Measurements from ENCODE around the gene ALOX15.
"Not testable (repeated sequence)": the region's sequence is repeated elsewhere in the genome, so short reads cannot be mapped to it uniquely, and the experiment has no call there.

The ALOX15 gene, protein sequence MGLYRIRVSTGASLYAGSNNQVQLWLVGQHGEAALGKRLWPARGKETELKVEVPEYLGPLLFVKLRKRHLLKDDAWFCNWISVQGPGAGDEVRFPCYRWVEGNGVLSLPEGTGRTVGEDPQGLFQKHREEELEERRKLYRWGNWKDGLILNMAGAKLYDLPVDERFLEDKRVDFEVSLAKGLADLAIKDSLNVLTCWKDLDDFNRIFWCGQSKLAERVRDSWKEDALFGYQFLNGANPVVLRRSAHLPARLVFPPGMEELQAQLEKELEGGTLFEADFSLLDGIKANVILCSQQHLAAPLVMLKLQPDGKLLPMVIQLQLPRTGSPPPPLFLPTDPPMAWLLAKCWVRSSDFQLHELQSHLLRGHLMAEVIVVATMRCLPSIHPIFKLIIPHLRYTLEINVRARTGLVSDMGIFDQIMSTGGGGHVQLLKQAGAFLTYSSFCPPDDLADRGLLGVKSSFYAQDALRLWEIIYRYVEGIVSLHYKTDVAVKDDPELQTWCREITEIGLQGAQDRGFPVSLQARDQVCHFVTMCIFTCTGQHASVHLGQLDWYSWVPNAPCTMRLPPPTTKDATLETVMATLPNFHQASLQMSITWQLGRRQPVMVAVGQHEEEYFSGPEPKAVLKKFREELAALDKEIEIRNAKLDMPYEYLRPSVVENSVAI

DNA sequence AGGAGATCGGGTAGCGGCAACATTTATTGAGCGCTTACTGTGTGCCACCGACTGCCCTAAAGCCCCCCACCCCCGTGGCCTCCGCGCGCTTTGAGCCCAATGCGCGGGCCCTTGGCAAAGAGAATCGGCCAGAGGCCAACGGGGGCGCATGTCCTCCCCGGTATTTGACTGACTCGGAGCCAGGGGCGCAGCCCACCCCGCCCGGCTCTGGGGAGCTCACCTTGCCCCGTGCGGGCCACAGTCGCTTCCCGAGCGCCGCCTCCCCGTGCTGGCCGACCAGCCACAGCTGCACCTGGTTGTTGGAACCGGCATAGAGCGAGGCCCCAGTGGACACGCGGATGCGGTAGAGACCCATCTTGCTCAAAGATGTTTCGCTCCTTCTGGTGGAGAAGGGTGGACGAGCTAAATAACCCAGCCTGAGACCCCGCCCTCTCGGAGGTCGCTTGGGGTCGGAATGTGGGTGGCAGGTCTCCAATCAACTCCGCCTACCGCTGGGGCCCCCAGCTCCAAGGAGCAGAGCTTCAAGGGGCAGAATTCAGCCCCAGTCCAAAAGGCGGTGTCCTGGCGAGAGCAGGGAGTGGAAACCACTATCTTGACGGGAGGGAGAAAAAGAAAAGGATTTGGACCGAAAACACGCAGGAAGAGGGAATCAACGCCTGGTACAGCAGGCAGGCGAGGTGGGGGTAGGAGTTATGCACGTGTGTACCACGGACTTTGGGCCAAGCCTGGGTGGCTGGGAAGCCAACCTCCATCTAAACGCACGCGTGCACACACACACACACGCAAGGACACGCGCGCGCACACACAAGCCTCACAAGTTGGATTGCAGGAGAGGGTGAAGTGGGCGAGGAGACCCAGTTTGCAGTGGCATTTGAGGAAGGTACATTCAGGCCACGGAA, at the start of gene ALOX15:
ALOX15 (minus strand) TSS at position 382 of the 899 bp plus-strand sequence; CDS start at position 355, 27 bp downstream.
- DNase-seq (ENCODE audit: low spot score), result no peak

DNA sequence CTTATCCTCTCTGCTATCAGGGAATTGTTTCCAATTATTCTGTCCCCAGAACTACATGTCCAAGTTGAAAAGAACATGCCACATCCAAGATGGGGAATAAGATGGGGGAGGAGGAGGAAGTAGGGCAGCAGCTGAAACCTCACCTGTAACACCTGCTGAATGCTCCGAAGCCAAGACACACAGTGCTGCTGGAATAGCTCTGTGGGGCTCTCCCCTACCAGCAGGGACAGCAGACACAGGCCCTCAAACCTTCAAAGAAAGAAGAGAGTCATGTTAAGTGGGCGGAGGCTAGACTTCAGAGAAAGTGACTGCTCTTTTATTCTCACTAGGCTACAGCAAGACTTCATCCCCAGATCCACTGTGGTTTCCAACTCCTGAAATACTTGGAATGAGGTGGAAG, 49.3 kb upstream of the ALOX15 start:
- no peak for DNase-seq (ENCODE audit: low spot score)

DNA sequence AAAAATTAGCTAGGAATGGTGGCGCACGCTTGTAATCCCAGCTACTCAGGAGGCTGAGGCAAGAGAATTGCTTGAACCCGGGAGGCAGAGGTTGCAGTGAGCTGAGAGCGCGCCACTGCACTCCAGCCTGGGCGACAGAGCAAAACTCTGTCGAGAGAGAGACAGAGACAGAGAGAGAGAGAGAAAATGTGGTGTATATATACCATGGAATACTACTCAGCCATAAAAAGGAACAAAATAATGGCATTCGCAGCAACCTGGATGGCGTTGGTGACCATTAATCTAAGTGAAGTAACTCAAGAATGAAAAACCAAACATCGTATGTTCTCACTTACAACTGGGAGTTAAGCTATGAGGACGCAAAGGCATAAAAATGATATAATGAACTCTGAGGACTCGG, 48.4 kb upstream of the ALOX15 start:
- DNase-seq (ENCODE audit: low spot score), result not testable (repeated sequence)

DNA sequence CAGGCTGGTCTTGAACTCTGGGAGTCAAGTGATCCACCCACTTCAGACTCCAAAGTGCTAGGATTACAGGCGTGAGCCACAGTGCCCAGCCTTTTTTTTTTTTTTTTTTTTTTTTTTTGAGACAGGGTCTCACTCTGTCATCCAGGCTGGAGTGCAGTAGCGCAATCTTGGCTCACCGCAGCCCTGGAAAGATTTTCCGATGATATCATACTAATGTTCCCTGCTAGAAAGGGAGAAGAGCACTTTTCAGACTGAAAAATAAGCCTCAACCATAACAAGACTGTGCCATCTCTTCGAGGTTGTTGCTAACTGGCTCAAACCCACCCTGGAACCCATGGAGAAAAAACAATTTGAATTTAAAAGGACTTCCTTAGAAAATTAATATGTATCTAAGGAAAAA, 42.3 kb upstream of the ALOX15 start:
- not testable (repeated sequence) for DNase-seq (ENCODE audit: low spot score)

DNA sequence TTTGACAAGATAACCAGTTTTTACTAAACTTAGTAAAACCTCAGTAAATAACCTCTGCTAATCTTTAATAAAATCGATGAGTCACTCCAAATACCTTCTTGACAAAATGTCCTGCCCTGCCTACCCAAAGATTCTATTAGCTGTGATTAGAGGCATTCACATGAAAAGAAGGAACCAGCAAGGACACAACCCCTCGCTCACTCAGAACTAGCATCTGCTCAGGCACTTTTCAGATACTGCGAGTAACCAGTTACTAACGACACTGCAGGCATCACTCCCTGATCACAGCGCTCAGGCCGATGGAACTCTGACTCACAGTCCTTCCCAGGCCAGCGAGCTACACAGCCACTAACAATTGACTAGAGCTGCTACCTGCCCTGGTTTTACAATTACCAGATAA, 38.2 kb upstream of the ALOX15 start:
- peak; percentile 94 for DNase-seq (ENCODE audit: low spot score)

DNA sequence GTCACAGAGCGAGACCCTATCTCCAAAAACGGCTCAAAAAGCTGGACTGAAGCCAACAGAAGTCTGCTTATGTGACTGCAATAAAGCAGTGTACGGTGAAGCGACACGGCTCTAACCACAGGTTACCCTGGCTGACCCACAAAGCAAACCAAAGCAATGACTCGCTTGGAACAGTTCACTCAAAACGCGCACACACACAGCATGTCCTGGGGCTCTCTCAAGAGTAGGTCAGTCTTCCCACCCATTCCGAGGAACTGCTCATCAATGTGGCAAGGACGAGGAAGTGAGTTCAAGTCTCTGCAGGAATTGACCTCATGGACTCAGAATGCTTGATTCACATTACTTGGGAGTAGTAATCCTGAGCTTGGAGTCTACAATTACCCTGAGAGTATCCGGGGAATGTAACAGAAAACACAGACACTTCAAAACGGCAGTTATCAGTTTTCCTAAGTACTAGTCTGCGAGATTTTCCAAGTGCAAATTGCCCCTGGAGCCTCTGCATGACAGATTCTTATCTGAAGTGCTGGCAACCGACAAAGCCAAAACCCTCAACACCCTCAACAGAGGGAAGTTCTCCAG, 37.1 kb upstream of the ALOX15 start:
- DNase-seq (ENCODE audit: low spot score), result peak; percentile 99

DNA sequence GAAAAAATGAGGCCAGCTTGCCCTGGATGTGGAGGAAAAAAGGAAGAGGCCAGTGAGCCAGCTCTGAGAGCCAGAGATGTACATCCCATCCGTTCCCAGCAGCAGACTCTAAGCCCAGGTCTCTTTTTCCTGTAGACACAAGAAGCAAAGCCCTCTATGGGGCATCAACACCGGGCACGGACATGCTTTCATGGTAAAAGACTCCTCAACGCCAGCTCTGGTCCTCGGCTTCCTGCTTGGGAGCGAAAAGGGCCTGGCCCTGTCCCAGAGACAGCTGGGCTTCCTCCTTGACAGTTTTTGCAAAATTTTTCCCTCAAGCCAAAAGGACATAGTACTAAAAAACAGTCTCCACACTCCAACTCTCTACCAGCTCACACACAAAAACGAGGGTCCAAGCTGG, 35.3 kb upstream of the ALOX15 start:
- no peak for DNase-seq (ENCODE audit: low spot score)

DNA sequence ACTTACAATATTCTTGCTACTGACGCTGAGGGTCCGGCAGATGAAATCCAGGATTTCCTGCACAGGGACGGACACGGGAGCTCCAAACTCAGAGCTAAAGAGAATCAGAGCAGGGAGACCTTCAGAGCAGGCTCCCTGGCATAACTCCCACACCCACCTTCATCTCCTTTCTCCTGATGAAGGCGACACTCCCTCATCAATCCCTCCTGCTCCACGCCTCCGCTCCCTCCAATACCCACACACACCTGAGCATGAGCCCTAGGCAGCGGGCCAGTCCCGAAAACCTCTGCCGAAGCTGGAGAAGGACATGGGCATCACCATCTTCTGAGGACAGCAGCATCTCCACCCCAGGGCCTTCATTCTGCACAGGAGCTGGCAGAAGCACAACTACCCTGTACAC, 34.3 kb upstream of the ALOX15 start:
- no peak for DNase-seq (ENCODE audit: low spot score)

DNA sequence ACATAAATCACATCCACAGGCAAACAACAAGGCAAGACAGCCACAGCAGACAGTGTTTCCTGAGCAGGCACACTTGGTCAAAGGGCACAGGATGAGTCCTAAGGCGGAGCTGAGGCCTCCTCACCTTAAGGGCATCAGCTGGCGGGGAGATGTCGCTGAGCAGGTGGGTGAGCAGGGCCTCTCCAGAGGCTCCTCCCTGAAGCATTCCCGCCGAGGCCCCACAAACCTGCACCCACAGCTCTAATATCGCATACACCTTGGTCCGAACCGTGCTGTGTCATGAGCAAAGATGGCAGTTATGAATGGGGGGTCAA, 33.2 kb upstream of the ALOX15 start:
- DNase-seq (ENCODE audit: low spot score), result no peak

DNA sequence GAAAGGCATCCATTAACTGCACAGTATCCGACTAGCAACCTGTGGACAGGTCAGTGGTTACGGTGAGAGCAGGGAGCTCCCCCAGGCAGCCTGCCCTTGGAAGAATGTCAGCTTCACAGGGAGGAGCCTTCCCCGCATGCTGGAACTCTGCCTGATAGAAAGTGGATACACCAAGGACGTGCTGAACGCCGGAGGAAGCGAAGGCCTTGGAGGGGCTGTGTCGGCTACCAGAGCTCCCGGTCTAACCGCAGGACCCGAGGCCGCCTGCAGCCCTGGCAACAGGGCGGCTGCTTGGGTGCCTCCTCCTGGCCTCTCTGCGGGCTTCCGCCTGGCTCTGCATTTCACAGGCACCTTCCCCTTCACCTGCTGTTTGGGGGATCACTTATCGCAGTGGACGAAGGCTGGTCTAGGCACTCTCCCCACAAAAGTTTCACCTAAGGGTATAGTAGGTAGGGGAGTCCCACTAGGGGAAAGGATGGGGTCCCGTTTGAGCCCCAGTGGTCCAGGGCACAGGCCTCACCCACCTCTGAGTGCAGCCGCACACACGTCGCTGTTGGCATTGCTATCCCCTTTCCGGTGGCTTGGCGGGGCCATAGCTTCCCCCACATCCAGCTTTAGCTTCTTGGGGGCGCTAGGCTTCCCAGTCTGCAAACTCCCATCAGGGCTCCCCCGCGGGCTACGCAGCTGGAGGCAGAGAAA, 32.7 kb upstream of the ALOX15 start:
- no peak for DNase-seq (ENCODE audit: low spot score)

DNA sequence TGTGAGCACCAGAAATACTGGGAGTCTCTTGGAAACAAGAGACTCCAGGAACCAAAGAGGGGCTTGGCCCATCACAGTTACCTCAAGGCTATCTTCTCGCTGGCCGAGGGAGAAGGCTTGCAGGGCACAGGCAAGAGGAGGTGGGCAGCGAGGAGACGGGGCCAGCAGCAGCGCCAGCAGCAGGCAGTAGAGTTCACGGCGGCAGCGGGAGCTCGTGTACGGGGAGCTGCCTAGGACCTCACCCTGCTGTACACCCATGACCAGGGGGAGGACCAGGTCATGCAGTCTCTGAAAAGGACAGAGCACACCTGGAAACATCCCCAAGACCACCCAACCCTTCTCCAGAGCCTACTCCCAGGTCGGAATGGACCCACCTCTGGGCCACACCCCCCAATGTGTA, 31.7 kb upstream of the ALOX15 start:
- DNase-seq (ENCODE audit: low spot score), result no peak

DNA sequence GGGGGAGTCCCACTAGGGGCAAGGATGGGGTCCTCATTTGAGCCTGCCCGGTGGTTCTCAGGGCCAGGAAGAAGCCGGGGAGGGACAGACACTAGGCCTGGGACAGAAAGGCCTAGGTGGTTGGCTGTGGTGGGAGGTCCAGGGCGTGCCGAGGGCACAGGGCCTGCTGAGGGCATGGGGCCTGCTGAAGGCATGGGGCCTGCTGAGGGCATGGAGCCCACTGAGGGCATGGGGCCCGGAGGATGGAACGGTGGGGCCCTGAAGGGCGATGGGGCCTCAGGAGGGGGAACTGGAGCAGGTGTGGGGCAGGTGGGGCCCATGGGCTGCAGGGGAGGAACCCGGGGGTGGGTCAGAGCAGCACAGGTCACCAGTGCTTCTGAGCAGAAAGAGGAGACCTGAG, 31.3 kb upstream of the ALOX15 start:
- no peak for DNase-seq (ENCODE audit: low spot score)

DNA sequence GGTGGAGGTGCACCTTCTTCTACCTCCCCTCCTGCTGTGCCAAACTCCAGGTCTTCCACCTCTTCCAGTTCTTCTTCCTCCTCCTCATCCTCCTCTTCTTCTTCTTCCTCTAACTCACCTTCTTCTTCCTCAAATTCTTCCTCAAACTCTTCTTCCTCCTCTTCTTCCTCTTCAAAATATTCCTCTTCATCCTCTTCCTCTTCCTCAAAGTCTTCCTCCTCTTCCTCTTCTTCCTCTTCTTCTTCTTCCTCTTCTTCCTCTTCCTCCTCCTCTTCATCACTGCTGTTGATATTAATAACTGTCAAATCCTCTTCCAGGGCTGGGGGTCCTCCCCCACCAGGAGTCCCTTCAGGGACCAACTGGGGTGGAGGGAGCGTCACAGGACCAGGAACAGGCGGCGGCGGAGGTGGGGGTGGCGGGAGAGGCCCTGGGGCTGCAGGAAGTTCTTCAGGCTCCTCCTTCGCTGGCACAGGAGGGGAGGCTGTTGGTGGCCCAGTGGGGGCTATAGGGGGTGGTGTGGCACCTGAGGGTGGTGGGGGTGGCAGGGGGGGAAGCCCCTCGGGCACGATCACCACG, 30.7 kb upstream of the ALOX15 start:
- no peak for DNase-seq (ENCODE audit: low spot score)

DNA sequence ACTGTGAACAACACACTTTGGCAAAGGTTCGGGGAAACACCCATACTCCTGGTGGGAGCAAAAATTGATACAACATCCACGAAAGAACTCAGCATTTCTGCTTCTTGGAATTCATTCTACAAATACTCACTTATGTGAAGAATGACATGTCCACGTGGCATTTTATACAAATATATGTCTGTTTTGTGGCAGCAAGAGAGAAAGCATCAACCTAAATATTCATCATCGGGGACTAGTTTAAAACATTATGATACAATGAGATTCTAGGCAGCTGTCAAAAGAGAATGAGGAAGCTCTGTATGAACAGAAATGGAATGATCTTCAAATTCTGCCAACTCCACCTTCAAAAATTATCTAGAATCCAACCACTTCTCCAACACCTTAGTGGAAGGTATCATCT, 25.7 kb upstream of the ALOX15 start:
- DNase-seq (ENCODE audit: low spot score), result no peak

DNA sequence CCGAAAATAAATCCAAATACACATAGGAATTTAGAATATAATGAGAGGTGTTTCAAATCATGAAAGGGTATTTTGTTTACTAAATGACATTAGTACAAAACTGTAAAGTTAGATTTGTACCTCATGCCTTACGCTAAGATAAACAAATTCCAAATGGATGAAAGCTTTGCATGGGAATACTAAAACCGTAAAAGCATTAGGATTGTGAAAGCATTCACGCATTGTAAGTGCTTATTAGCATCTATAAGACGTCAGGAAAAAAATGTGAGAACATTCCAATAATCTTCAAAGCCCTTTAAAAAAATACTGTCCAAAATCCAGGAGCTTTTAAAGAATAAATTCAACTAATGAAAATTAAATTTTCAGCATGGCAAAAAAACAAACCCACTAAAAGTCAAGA, 24.8 kb upstream of the ALOX15 start:
- DNase-seq (ENCODE audit: low spot score), result no peak

DNA sequence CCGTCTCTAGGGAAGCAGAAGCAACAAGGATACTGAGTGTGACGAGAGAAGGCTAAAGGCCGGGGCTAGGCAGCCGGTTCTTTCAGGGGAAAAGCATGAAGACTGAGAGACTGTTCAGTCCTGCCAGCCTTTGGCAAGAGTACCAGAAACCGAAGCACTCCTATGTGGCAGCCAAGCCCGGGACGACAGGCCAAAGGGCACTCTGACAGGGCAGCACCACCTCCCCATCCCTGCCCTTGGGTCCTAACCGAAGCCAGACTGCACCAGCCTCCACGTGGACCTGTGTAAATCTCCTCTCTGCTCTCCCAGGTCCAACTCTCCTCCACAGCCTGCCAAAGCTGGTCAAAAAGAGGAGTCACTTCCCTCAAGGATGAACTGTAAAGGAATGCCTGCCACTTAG, 23.5 kb upstream of the ALOX15 start:
- DNase-seq (ENCODE audit: low spot score), result no peak

DNA sequence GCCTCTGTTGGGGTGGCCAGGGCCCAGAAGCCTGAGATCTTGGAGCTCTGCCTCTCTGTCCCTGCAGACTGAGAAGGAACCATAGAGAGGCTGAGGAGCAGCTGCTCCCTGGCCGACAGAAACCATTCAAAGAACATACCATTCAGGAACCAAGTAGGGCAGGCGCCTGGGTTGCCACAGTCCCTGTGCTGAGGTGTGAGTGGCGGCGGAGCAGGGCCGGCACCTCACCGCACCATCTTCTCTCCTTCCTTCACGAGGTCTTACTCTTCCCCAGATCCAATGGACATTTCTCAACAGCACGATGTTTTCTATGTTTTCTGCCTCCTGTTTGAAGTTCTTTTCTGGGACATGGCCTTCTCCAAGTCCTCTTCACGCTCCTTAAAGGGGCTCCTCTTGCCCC, 22.8 kb upstream of the ALOX15 start:
- DNase-seq (ENCODE audit: low spot score), result no peak

DNA sequence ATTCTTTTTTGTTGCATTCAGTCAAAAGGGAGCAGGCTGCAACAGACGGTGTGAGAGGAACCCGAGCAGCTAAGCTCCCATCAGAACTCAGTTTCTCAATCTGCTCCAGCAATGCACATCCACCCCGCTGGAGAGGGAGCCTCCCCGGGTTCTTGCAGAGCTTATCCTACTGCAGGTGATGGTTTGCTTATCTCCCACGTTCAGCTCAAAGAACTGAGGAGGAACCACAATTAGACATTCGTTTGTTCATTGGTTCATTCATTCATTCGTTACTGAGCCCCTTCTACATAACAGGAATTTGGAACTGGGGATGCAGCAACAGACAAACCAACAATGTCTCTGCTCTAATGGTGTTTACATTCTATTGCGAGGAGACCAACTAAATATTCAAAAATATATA, 22.2 kb upstream of the ALOX15 start:
- DNase-seq (ENCODE audit: low spot score), result no peak

DNA sequence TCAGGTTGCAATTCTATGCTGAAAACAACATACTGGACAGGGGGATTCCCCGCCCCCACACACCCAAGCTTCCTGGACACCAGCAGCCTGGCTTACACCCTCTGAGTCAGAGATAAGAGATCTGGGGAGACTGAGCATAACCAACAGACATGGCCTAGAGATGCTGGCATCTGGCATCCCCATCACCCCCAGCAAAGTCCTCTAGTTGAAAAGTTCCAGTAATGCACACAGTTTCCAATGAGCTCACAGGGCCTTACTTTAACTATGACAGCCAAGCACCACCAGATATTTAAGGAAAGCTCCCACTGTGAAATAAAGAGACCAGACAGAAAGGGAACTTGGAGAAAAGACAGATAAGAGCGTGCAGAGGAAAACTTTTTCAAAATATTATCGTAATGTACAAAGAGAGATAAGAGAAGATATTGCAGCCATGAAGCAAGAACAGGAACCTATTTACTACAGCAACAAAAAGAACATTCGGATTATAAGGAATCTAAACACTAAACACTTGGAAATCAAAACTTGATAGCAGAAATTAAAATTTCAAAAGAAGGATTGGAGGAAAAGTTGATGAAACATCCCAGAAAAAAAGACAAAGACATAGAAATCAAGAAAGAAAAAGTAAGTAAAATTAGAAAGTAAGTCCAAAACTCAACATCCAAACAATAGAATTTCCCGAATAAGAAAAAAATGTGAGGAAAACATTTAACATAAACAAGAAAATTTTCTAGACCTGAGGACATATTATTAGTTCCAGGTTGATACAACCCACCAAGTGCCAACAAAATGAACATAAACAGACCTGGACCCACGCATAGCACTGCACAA, 17.2 kb upstream of the ALOX15 start:
- DNase-seq (ENCODE audit: low spot score), result peak; percentile 57

DNA sequence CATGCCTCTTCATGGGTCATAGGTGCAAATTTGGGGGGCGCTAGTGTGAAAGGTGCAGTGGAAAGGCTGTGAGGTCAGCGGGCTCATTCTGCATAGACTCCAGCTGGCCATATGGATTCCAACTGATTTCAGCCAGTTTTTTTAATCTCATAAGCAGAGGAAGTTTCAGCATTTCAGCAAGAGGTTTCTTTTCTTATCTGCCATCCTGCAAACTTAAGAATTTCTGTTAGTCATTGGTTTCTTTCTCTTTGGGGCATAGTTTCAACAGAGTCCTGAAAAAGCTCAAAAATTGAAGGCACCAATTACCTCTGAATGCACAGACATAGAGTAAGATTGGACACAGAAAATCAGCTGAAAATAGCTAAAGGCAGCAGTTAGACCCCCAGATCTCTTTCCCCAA, 16.2 kb upstream of the ALOX15 start:
- DNase-seq (ENCODE audit: low spot score), result no peak

DNA sequence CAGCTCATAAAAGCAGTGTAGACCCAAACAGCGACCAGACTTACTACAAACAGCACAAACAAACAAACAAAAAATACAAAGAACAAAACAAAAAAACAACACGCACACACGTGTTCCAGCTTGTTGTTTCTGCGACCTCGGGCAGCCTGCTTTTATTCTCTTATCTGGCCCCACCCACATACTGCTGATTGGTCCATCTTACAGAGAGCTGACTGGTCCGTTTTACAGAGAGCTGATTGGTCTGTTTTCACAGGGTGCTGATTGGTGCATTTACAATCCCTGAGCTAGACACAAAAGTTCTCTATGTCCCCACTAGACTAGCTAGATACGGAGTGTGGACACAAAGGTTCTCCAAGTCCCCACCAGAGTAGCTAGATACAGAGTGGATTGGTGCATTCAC, 14.5 kb upstream of the ALOX15 start:
- not testable (repeated sequence) for DNase-seq (ENCODE audit: low spot score)

Data from kidney tubule cell (primary cell).